Bronchial epithelial cell (primary cell): Measurements from ENCODE around the gene DRAM2. TPM values are rescaled to one million over a fixed set of nuclear protein-coding genes. Genes with fewer than 3 reads are reported as not detected.
A peak's percentile ranks its signal among the peaks of the same experiment; 100 is the strongest.
"Not testable (repeated sequence)": the region's sequence is repeated elsewhere in the genome, so short reads cannot be mapped to it uniquely, and the experiment has no call there.

Source experiments
- DNase-seq: peaks from one replicate; pipeline ENCODE4 v3.0.0-alpha.2; 2010; ENCODE audit warnings: low read depth
- FAIRE-seq: peaks from 2 replicates; lab custom pipeline; 2011; peaks lifted over from hg19 to GRCh38; lab: Jason Lieb, UNC
- H3K27me3 ChIP-seq: 2 replicates; pipeline ENCODE4 v1.5.1; 2011; ENCODE audit warnings: low read length; ENCODE audit not compliant: control insufficient read depth, insufficient read depth
- H3K36me3 ChIP-seq: 2 replicates; pipeline ENCODE4 v1.5.1; 2011; ENCODE audit warnings: low read length; ENCODE audit not compliant: control insufficient read depth, insufficient read depth
- H3K4me3 ChIP-seq: 2 replicates; pipeline ENCODE4 v1.5.1; 2011; ENCODE audit warnings: mild to moderate bottlenecking, low read depth, low read length, control low read depth
- CTCF ChIP-seq: IDR thresholded peaks from 2 replicates; pipeline ENCODE4 v1.5.1; 2011; ENCODE audit warnings: mild to moderate bottlenecking, moderate library complexity, low read length, control low read depth, inconsistent platforms; ENCODE audit not compliant: insufficient read depth, severe bottlenecking
- total RNA-seq: library from RNA; depleted of rRNA; stranded (reverse); fragments of >200 nt; gene quantifications from 2 replicates; pipeline ENCODE4 v1.2.1, GENCODE V29; 2014

DRAM2 gene
- total RNA-seq, 1 donor from 2014 or later = 93.7 TPM

DNA sequence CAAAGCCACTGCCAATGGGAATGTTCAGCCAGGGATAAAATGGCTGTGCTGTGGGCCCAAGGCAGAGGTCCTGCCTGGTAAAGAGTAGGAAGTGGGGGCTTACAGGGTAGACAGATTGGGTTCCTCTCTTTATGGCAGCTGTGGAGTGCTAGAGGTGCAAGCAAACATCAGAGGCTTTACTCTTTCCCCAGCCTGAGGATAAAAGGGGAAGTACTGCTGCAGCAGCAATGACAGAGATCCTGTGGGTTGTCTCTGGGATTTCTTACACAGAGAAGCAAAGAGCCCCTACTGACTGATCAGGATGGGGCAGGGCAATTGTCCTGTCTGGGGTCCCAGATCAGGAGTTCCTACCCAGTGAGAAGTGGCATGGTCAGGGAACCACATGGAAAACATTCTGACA, 54.2 kb downstream of the DRAM2 start:
- DNase-seq (no peak), FAIRE-seq (no peak)
- no peak for TF ChIP-seq CTCF
- no peak overlapping the region for H3K4me3 ChIP-seq
- no peaks in the 10 kb centered on the region for H3K36me3 ChIP-seq
- H3K27me3 ChIP-seq = no peaks in the 10 kb centered on the region

DNA sequence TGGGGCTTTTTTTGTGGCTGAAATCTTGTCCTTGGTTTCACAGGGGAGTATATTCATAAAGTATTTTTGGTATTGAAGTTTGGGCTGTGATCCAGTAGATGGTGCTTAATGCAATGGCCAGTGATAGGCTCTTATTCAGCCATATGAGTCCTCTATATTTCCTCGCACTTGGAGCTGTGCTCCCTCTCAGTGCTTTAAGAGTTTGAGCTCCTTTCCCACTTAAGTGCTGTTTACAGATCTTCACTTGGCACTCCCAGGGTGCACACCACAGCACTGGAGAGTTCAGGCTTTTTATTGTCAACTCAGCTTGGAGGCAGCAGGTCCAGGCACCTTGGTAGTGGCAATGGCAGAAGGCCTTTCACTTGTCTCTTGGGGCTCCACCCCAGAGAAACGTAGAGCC, 54.9 kb downstream of the DRAM2 start:
- Histone ChIP-seq H3K36me3 (no peaks in the 10 kb centered on the region), H3K4me3 (no peak overlapping the region), H3K27me3 (no peaks in the 10 kb centered on the region)
- FAIRE-seq = no peak
- no peak for DNase-seq
- no peak for TF ChIP-seq CTCF

- DNase-seq = peak; percentile 38
- no peaks in the 10 kb centered on the region for H3K36me3 ChIP-seq
- FAIRE-seq = no peak
Observed at GRCh38 chr1:111082421-111083203, 57.3 kb downstream of the DRAM2 start.

GRCh38 chr1:111079329-111079728, 60.6 kb downstream of the DRAM2 start:
- H3K36me3 ChIP-seq, H3K4me3 ChIP-seq, H3K27me3 ChIP-seq, FAIRE-seq, DNase-seq: not testable (repeated sequence)

More at GRCh38 chr1:111082421-111083203, 57.3 kb downstream of the DRAM2 start:
- Histone ChIP-seq H3K4me3 (no peak overlapping the region), H3K27me3 (no peaks in the 10 kb centered on the region)
- no peak for TF ChIP-seq CTCF

- not testable (repeated sequence) for H3K27me3 ChIP-seq, FAIRE-seq, H3K36me3 ChIP-seq, DNase-seq, H3K4me3 ChIP-seq
Observed at GRCh38 chr1:111077312-111077711, 62.6 kb downstream of the DRAM2 start.

Other genes with a start within 250 kb of the DRAM2 start
- 12.1 and 14.1 TPM in 2 replicates for gene LRIF1, start 176.2 kb downstream of the DRAM2 start, total RNA-seq
- gene CEPT1, start 130 bp upstream of the DRAM2 start, total RNA-seq = 45.6 and 49.5 TPM in 2 replicates
- gene DENND2D, start 60.6 kb upstream of the DRAM2 start, total RNA-seq = 23.7 and 24.3 TPM in 2 replicates
- gene CHI3L2, start 87.6 kb upstream of the DRAM2 start, total RNA-seq = 0.26 TPM in 1 of 2 replicates, not detected in the other
- gene CHIA, start 150.8 kb upstream of the DRAM2 start, total RNA-seq = not detected in 2 replicates